Neuronal stem cell (in vitro differentiated cells): Measurements from ENCODE around the gene CEP85L.

Experiments
- DNase-seq: peaks from one replicate; pipeline ENCODE4 v3.0.0-alpha.2; 2013; ENCODE audit warnings: low spot score
- H2AFZ ChIP-seq: one replicate; pipeline ENCODE4 v1.6.1; 2013; ENCODE audit warnings: mild to moderate bottlenecking, low read length, inconsistent platforms
- H2AK5ac ChIP-seq: 2 replicates; pipeline ENCODE4 v1.6.1; 2013; ENCODE audit warnings: low read depth, mild to moderate bottlenecking, inconsistent platforms, low read length, moderate library complexity, mixed read lengths
- H2BK120ac ChIP-seq: 2 replicates; pipeline ENCODE4 v1.6.1; 2013; ENCODE audit warnings: low read depth, mild to moderate bottlenecking, inconsistent platforms, low read length, moderate library complexity, mixed read lengths
- H2BK12ac ChIP-seq: one replicate; pipeline ENCODE4 v1.6.1; 2013; ENCODE audit warnings: low read length, inconsistent platforms
- H2BK15ac ChIP-seq: 2 replicates; pipeline ENCODE4 v1.6.1; 2013; ENCODE audit warnings: mild to moderate bottlenecking, low read length, inconsistent platforms, mixed read lengths
- H2BK5ac ChIP-seq: one replicate; pipeline ENCODE4 v1.6.1; 2013; ENCODE audit warnings: inconsistent platforms, mild to moderate bottlenecking, low read length, moderate library complexity
- H3K14ac ChIP-seq: one replicate; pipeline ENCODE4 v1.6.1; 2013; ENCODE audit warnings: low read length, inconsistent platforms
- H3K18ac ChIP-seq: 2 replicates; pipeline ENCODE4 v1.6.1; 2013; ENCODE audit warnings: low read length, inconsistent platforms
- H3K23ac ChIP-seq: 2 replicates; pipeline ENCODE4 v1.6.1; 2013; ENCODE audit warnings: low read depth, mild to moderate bottlenecking, mixed read lengths, low read length, inconsistent platforms; ENCODE audit not compliant: poor library complexity
- H3K27ac ChIP-seq: replicated peaks from 3 replicates; pipeline ENCODE4 v1.5.1; 2013; ENCODE audit warnings: low read length, inconsistent platforms
- H3K27me3 ChIP-seq, 3 experiments: 2 replicates each; pipeline ENCODE4 v1.6.1; 2013; ENCODE audit warnings: low read length in 3 of 3, mild to moderate bottlenecking in 2 of 3, inconsistent platforms in 1 of 3, low read depth in 1 of 3, mixed read lengths in 1 of 3, moderate library complexity in 1 of 3; ENCODE audit not compliant: control insufficient read depth in 3 of 3, insufficient read depth in 3 of 3
- H3K36me3 ChIP-seq, 2 donors: replicated peaks in 1 of 2; 2 replicates each; pipeline ENCODE4 v1.6.1; 2013; ENCODE audit warnings: low read length in 2 of 2; ENCODE audit not compliant: control insufficient read depth in 2 of 2, insufficient read depth in 2 of 2
- H3K4ac ChIP-seq: 2 replicates; pipeline ENCODE4 v1.6.1; 2013; ENCODE audit warnings: inconsistent platforms, mild to moderate bottlenecking, low read length, moderate library complexity
- H3K4me1 ChIP-seq, 2 donors: 1 replicate in 1 of 2; 2 replicates in 1 of 2; pipeline ENCODE4 v1.6.1; 2013; ENCODE audit warnings: low read length in 2 of 2, low read depth in 1 of 2; ENCODE audit not compliant: control insufficient read depth in 2 of 2, insufficient read depth in 1 of 2
- H3K4me2 ChIP-seq: one replicate; pipeline ENCODE4 v1.6.1; 2013; ENCODE audit warnings: mild to moderate bottlenecking, low read length, inconsistent platforms; ENCODE audit not compliant: insufficient read depth, poor library complexity, severe bottlenecking
- H3K4me3 ChIP-seq, 2 donors: 2 replicates each; pipeline ENCODE4 v1.5.1; 2013; ENCODE audit warnings: low read length in 2 of 2, mild to moderate bottlenecking in 2 of 2, inconsistent platforms in 1 of 2, moderate library complexity in 1 of 2
- H3K79me1 ChIP-seq: one replicate; pipeline ENCODE4 v1.6.1; 2013; ENCODE audit warnings: low read depth, mild to moderate bottlenecking, inconsistent platforms, low read length, moderate library complexity
- H3K9ac ChIP-seq: one replicate; pipeline ENCODE4 v1.6.1; 2013; ENCODE audit warnings: mild to moderate bottlenecking, low read depth, low read length, inconsistent platforms; ENCODE audit not compliant: poor library complexity
- H3K9me3 ChIP-seq, 2 donors: replicated peaks in 1 of 2; 2 replicates each; pipeline versions ENCODE3 to v1.6.1; 2013; ENCODE audit warnings: low read length in 2 of 2, mild to moderate bottlenecking in 2 of 2, inconsistent platforms in 1 of 2, low read depth in 1 of 2, mixed read lengths in 1 of 2, moderate library complexity in 1 of 2; ENCODE audit not compliant: control insufficient read depth in 2 of 2, insufficient read depth in 1 of 2
- H4K8ac ChIP-seq: one replicate; pipeline ENCODE4 v1.6.1; 2013; ENCODE audit warnings: low read depth, mild to moderate bottlenecking, inconsistent platforms, low read length, moderate library complexity
- H4K91ac ChIP-seq: one replicate; pipeline ENCODE4 v1.6.1; 2013; ENCODE audit warnings: low read length, low read depth, mild to moderate bottlenecking, inconsistent platforms; ENCODE audit not compliant: poor library complexity
- WGBS, 2 donors: extraction: QIAGEN DNeasy Blood & Tissue Kit; methylation state at CpG; one replicate each; pipeline ENCODE4 v1.1.7; 2013; ENCODE audit warnings: missing lambda C conversion rate in 2 of 2, mixed read lengths in 1 of 2; ENCODE audit not compliant: insufficient read length in 2 of 2, insufficient replicate concordance in 1 of 2; ENCODE audit errors: extremely low coverage in 2 of 2; 5-methylcytosine and 5-hydroxymethylcytosine counted together

The CEP85L gene

DNA sequence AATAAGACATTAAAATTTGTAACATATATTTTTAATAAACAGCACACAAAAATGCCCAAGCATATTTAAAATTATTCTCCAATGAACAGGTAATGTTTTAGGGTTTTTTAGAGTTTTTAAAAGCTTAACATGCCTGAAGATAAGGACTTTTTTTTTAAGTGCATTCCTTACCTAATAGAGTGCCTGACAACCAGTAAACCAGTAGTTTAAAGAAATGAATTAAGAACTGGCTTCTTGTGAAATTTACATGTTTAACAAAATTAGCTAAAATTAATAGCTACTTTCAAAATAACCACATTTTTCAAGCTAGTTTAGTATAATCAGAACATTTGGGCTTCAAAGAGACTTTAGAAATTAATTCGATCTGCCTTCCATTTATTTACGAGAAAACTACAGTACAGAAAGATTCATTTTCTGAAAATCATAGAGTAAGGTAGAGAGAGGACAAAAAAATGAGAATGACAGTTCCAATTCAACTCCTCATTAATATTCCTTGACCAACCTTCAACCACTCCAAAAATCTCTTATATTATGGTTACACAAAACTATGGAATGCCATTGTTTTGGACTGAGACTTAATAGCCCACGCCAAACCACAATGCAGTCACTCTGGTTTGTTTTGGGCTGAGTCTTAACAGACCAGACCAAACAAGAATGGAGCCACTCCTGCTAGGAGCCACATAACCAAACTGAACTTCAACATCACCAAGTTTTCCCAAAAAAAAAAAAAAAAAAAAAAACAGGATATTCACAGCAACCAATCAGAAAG, 109.0 kb downstream of the CEP85L start:
- no peak overlapping the region for H2BK5ac ChIP-seq
- no peak overlapping the region for H4K8ac ChIP-seq
- no peaks in the 10 kb centered on the region for H3K9me3 ChIP-seq
- H4K91ac ChIP-seq: no peak overlapping the region
- H2AK5ac ChIP-seq: no peak overlapping the region
- no peaks in the 10 kb centered on the region for H3K79me1 ChIP-seq
- H3K4me3 ChIP-seq: no peak overlapping the region
- no peak for DNase-seq
- no peak overlapping the region for H2BK15ac ChIP-seq
- no peaks in the 10 kb centered on the region for H3K27me3 ChIP-seq
- no peak overlapping the region for H3K18ac ChIP-seq
- no peak overlapping the region for H3K4me2 ChIP-seq
- no peak overlapping the region for H2BK120ac ChIP-seq
- no peak overlapping the region for H3K23ac ChIP-seq
- no peak overlapping the region for H3K27ac ChIP-seq
- no peak overlapping the region for H3K14ac ChIP-seq
- H2BK12ac ChIP-seq: no peak overlapping the region
- no peak overlapping the region for H3K4ac ChIP-seq
- H3K4me1 ChIP-seq: no peaks in the 10 kb centered on the region
- no peak overlapping the region for H2AFZ ChIP-seq
- no CpG with 5 or more reads among the region's 3 CpGs for WGBS, 2 donors
- no peak overlapping the region for H3K9ac ChIP-seq
- H3K36me3 ChIP-seq: no peaks in the 10 kb centered on the region

DNA sequence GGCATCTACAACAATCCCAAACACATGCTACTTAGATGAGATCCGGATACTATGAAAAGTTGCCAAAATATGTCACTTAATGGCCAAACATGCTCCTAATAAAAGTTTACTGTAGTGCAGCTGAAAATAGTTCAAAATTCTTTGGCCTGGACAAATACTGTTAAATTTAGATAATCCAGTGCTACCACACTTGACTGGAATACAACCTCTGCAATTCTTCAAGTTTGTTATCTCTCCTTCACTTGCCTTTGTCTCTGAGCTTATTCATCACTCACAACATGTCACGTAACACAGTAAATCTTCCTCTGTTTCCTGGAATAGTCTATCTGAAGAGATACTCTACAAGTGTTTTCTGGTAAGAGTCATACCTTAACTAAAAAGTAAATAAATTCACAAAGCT, 113.8 kb downstream of the CEP85L start:
- no peak overlapping the region for H3K9ac ChIP-seq
- H2BK12ac ChIP-seq: no peak overlapping the region
- WGBS, 2 donors: no CpG with 5 or more reads among the region's 2 CpGs
- H2BK120ac ChIP-seq: no peak overlapping the region
- H3K4ac ChIP-seq: no peak overlapping the region
- H2BK15ac ChIP-seq: no peak overlapping the region
- no peak overlapping the region for H3K27ac ChIP-seq
- no peak overlapping the region for H2AFZ ChIP-seq
- H4K8ac ChIP-seq: no peak overlapping the region
- H3K79me1 ChIP-seq: no peaks in the 10 kb centered on the region
- no peaks in the 10 kb centered on the region for H3K4me1 ChIP-seq
- H3K4me2 ChIP-seq: no peak overlapping the region
- H3K23ac ChIP-seq: no peak overlapping the region
- no peak overlapping the region for H4K91ac ChIP-seq
- no peak for DNase-seq
- H3K14ac ChIP-seq: no peak overlapping the region
- H3K9me3 ChIP-seq: no peaks in the 10 kb centered on the region
- H3K4me3 ChIP-seq: no peak overlapping the region
- H3K36me3 ChIP-seq: no peaks in the 10 kb centered on the region
- H3K27me3 ChIP-seq: no peaks in the 10 kb centered on the region
- H3K18ac ChIP-seq: no peak overlapping the region
- no peak overlapping the region for H2BK5ac ChIP-seq
- no peak overlapping the region for H2AK5ac ChIP-seq

GRCh38 chr6:118536478-118536877, 114.9 kb downstream of the CEP85L start:
- no peak overlapping the region for H3K4me3 ChIP-seq
- H3K4me1 ChIP-seq: no peaks in the 10 kb centered on the region
- H3K27me3 ChIP-seq: no peaks in the 10 kb centered on the region
- no peak overlapping the region for H3K23ac ChIP-seq
- H4K8ac ChIP-seq: no peak overlapping the region
- H3K79me1 ChIP-seq: no peaks in the 10 kb centered on the region
- no peak overlapping the region for H2BK12ac ChIP-seq
- no peaks in the 10 kb centered on the region for H3K36me3 ChIP-seq
- H3K27ac ChIP-seq: no peak overlapping the region
- no peak overlapping the region for H2AFZ ChIP-seq
- H2BK15ac ChIP-seq: no peak overlapping the region
- H2AK5ac ChIP-seq: no peak overlapping the region
- no peak overlapping the region for H2BK5ac ChIP-seq
- DNase-seq: no peak
- H3K18ac ChIP-seq: no peak overlapping the region
- no CpG with 5 or more reads among the region's 2 CpGs for whole genome bisulfite sequencing, 2 donors
- no peak overlapping the region for H3K14ac ChIP-seq
- H3K9ac ChIP-seq: no peak overlapping the region
- H4K91ac ChIP-seq: no peak overlapping the region
- no peak overlapping the region for H3K4ac ChIP-seq
- no peaks in the 10 kb centered on the region for H3K9me3 ChIP-seq
- H3K4me2 ChIP-seq: no peak overlapping the region
- no peak overlapping the region for H2BK120ac ChIP-seq

- Histone ChIP-seq H2BK120ac (no peak overlapping the region), H3K9ac (no peak overlapping the region), H4K91ac (no peak overlapping the region), H2BK12ac (no peak overlapping the region), H3K4me3 (no peak overlapping the region), H4K8ac (no peak overlapping the region), H2AK5ac (no peak overlapping the region), H3K36me3 (no peaks in the 10 kb centered on the region), H2BK5ac (no peak overlapping the region), H3K27ac (no peak overlapping the region), H3K79me1 (no peaks in the 10 kb centered on the region), H3K4me2 (no peak overlapping the region), H3K23ac (no peak overlapping the region), H3K18ac (no peak overlapping the region), H3K9me3 (peaks cover 0 to 10% of the 10 kb centered on the region in 2 donors), H2BK15ac (no peak overlapping the region), H3K14ac (no peak overlapping the region), H2AFZ (no peak overlapping the region), H3K27me3 (no peaks in the 10 kb centered on the region), H3K4ac (no peak overlapping the region), H3K4me1 (no peaks in the 10 kb centered on the region)
- DNase-seq: no peak
- no CpG with 5 or more reads among the region's 6 CpGs for whole genome bisulfite sequencing, 2 donors
Measured at GRCh38 chr6:118535176-118535844, 116.1 kb downstream of the CEP85L start.
